Bronchus fibroblast of lung (primary cell): Measurements from ENCODE around the gene MRPS7. TPM values are rescaled to one million over a fixed set of nuclear protein-coding genes. Genes with fewer than 3 reads are reported as not detected.

Experiments
- total RNA-seq: library from RNA; depleted of rRNA; stranded (reverse); fragments of >200 nt; gene quantifications from 2 replicates; pipeline ENCODE4 v1.2.3, GENCODE V29; 2015

MRPS7 gene
- 41.4 and 46.2 TPM in 2 replicates for total RNA-seq

GRCh38 chr17:75261336-75262111 lies at the start of gene MRPS7, which contains the start of gene GGA3:
Gene MRPS7, plus strand, starts transcription at chr17:75261879. Its CDS starts 22 bp downstream, at chr17:75261901.
Gene GGA3, minus strand, starts transcription at chr17:75261606. Its CDS starts 19 bp downstream, at chr17:75261587.

GRCh38 chr17:75270966-75271232 lies 9.2 kb downstream of the MRPS7 start, which contains the start of gene MIF4GD:
Gene MIF4GD, minus strand, starts transcription at chr17:75271231. Its CDS starts 1,036 bp downstream, at chr17:75270195.

DNA sequence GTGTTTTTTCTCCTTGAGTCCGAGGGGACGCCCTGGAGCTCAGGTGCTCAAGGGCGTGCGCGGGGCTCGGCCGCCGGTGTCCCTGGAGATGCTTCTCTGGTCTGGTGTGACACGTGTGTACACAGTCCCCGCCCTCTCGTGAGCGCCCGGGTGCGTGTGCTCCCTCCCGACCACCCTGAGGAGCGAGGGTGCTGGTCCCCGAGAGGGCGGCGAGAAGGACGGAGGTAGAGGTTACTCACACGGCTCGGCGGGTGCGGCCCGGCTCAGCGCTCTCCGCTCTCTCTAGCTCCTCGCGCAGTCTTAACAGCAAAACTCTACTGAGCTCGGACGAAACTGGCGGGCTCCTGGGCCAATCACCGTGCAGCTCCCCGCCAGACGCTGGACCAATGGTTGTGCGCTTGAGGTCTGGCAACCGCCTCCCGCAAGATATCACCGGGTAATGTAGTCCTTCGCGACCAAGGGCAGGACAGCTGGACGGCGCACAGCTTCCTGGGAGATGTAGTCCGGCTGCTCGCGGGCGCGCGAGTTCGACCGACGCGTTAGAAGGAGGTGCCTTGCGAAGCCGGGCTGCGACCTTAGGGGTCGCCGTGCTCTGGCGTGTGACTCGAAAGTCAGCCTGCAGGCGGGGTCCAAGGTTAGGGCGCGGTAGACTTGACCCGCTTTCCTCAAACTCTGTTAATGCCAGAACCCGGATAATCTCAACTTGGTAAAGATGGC lies 27.6 kb downstream of the MRPS7 start, which contains the start of gene SLC25A19:
TSS of gene SLC25A19 (minus strand) at position 319 of the 717 bp plus-strand sequence. CDS start 2,669 bp downstream, outside the sequence.

Other genes with a start within 250 kb of the MRPS7 start
- 95.0 and 112 TPM in 2 replicates for gene MRPL58, start 249.2 kb upstream of the MRPS7 start, total RNA-seq
- 327 and 334 TPM in 2 replicates for gene ATP5PD, start 214.9 kb upstream of the MRPS7 start, total RNA-seq
- 13.7 and 15.3 TPM in 2 replicates for gene KCTD2, start 214.7 kb upstream of the MRPS7 start, total RNA-seq
- 8.2 and 9.2 TPM in 2 replicates for gene SLC16A5, start 173.9 kb upstream of the MRPS7 start, total RNA-seq
- 3.9 and 4.5 TPM in 2 replicates for gene ARMC7, start 151.9 kb upstream of the MRPS7 start, total RNA-seq
- 139 and 146 TPM in 2 replicates for gene NT5C, start 130.1 kb upstream of the MRPS7 start, total RNA-seq
- gene JPT1, start 107.4 kb upstream of the MRPS7 start, total RNA-seq, result 501 and 529 TPM in 2 replicates
- 102 and 108 TPM in 2 replicates for gene SUMO2, start 78.9 kb upstream of the MRPS7 start, total RNA-seq
- gene NUP85, start 56.2 kb upstream of the MRPS7 start, total RNA-seq, result 44.4 and 47.2 TPM in 2 replicates
- gene GGA3, start 273 bp upstream of the MRPS7 start, total RNA-seq, result 13.8 and 16.3 TPM in 2 replicates
- gene MIF4GD, start 9.4 kb downstream of the MRPS7 start, total RNA-seq, result 10.4 and 10.6 TPM in 2 replicates
- gene SLC25A19, start 27.6 kb downstream of the MRPS7 start, total RNA-seq, result 7.6 TPM in 2 replicates
- gene GRB2, start 143.8 kb downstream of the MRPS7 start, total RNA-seq, result 62.9 and 63.9 TPM in 2 replicates
- 35.2 and 44.9 TPM in 2 replicates for gene TMEM94, start 194.8 kb downstream of the MRPS7 start, total RNA-seq